Measurements from ENCODE around the gene PTH1R.

PTH1R gene

GRCh38 chr3:46930945-46931403 lies 53.5 kb downstream of the PTH1R start:
- DNase-seq (ENCODE audit: low spot score): no peak

GRCh38 chr3:46931631-46932331 lies 54.3 kb downstream of the PTH1R start:
- no peak for DNase-seq (ENCODE audit: low spot score)

GRCh38 chr3:46932455-46933225 lies 55.1 kb downstream of the PTH1R start:
- DNase-seq (ENCODE audit: low spot score): no peak

GRCh38 chr3:46933261-46933660 lies 55.7 kb downstream of the PTH1R start:
- no peak for DNase-seq (ENCODE audit: low spot score)

GRCh38 chr3:46934072-46934471 lies 56.6 kb downstream of the PTH1R start:
- DNase-seq (ENCODE audit: low spot score): no peak

GRCh38 chr3:46934498-46935167 lies 57.1 kb downstream of the PTH1R start:
- DNase-seq (ENCODE audit: low spot score): no peak

- DNase-seq (ENCODE audit: low spot score): no peak
These were observed 57.8 kb downstream of the PTH1R start for GRCh38 chr3:46935168-46935858.

GRCh38 chr3:46935989-46936558 lies 58.6 kb downstream of the PTH1R start:
- DNase-seq (ENCODE audit: low spot score): no peak

- no peak for DNase-seq (ENCODE audit: low spot score)
These were observed 59.3 kb downstream of the PTH1R start for GRCh38 chr3:46936733-46937250.

- no peak for DNase-seq (ENCODE audit: low spot score)
These were observed 60.6 kb downstream of the PTH1R start for GRCh38 chr3:46938118-46938517.

GRCh38 chr3:46939578-46940445 lies 62.3 kb downstream of the PTH1R start:
- DNase-seq (ENCODE audit: low spot score): no peak

GRCh38 chr3:46942076-46942475 lies 64.6 kb downstream of the PTH1R start:
- no peak for DNase-seq (ENCODE audit: low spot score)

- no peak for DNase-seq (ENCODE audit: low spot score)
These were observed 65.1 kb downstream of the PTH1R start for GRCh38 chr3:46942481-46943236.

- DNase-seq (ENCODE audit: low spot score): no peak
These were observed 66.0 kb downstream of the PTH1R start for GRCh38 chr3:46943237-46944187.

- DNase-seq (ENCODE audit: low spot score): no peak
These were observed 66.7 kb downstream of the PTH1R start for GRCh38 chr3:46944191-46944590.

- DNase-seq (ENCODE audit: low spot score): no peak
These were observed 68.9 kb downstream of the PTH1R start for GRCh38 chr3:46946416-46946815.

GRCh38 chr3:46946856-46947545 lies 69.5 kb downstream of the PTH1R start:
- peak; percentile 78 for DNase-seq (ENCODE audit: low spot score)

- DNase-seq (ENCODE audit: low spot score): no peak
These were observed 70.0 kb downstream of the PTH1R start for GRCh38 chr3:46947546-46947901.

Data from CD4-positive, alpha-beta T cell treated with Interleukin-6 at 100 ng/mL for 8 hours (primary cell).